ENCODE results near the gene DYNC2H1.

DNA sequence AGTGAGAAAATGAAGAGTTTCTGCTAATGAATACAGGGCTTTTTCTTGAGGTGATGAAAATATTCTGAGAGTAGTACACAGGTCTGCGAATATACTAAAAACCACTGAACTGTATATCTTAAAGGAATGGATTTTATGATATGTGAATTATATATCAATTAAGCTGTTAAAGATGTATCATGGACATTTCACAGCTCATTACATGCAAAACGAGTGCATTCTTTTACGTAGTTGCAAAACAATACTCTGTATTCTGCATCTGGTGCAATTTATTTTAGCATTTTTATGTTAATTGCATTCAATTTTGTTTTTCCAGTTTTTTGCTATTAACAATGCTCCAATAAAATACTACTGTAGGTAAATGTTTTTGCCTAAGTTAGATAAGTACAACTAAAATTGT is 411.6 kb downstream of the DYNC2H1 start:
- TF ChIP-seq, protein P1, sequence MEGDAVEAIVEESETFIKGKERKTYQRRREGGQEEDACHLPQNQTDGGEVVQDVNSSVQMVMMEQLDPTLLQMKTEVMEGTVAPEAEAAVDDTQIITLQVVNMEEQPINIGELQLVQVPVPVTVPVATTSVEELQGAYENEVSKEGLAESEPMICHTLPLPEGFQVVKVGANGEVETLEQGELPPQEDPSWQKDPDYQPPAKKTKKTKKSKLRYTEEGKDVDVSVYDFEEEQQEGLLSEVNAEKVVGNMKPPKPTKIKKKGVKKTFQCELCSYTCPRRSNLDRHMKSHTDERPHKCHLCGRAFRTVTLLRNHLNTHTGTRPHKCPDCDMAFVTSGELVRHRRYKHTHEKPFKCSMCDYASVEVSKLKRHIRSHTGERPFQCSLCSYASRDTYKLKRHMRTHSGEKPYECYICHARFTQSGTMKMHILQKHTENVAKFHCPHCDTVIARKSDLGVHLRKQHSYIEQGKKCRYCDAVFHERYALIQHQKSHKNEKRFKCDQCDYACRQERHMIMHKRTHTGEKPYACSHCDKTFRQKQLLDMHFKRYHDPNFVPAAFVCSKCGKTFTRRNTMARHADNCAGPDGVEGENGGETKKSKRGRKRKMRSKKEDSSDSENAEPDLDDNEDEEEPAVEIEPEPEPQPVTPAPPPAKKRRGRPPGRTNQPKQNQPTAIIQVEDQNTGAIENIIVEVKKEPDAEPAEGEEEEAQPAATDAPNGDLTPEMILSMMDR (conservative IDR thresholded peaks at IDR 0.05 in 1 of 2, IDR thresholded peaks at IDR 0.05 in 1 of 2; ENCODE audit: low read depth in 1 of 2, low read length in 2 of 2): no peak
- TF ChIP-seq EZH2 (IDR thresholded peaks at IDR 0.05; ENCODE audit: low read length, missing control alignments): no peak

Measured in fibroblast of lung (primary cell).